Activated naive CD4-positive, alpha-beta T cell treated with anti-CD3 and anti-CD28 coated beads, Interleukin-2, amount 10 ng/mL, durations not matched to agents 7 days and 5 days (primary cell): ENCODE measurements around the gene TMEM131L.
"Not testable (repeated sequence)": the region's sequence is repeated elsewhere in the genome, so short reads cannot be mapped to it uniquely, and the experiment has no call there.

Experiments used
- CTCF ChIA-PET: fragments of 350-600 bp; sonication (Branson Sonifier 250); formaldehyde crosslinking; loops from one replicate; lab custom pipeline; 2021; ENCODE audit warnings: antibody characterized with exemption; lab: Charles Lee
- DNase-seq: peaks from one replicate; pipeline ENCODE4 v3.0.0-alpha.2; 2020
- H3K27ac Mint-ChIP-seq: one replicate; pipeline ENCODE4 v1.8.0; 2021; ENCODE audit warnings: mild to moderate bottlenecking, moderate library complexity, mixed read lengths
- H3K27me3 Mint-ChIP-seq: one replicate; pipeline ENCODE4 v1.8.0; 2021; ENCODE audit warnings: mild to moderate bottlenecking, mixed read lengths
- H3K36me3 Mint-ChIP-seq: one replicate; pipeline ENCODE4 v1.8.0; 2021; ENCODE audit warnings: mixed read lengths
- H3K4me1 Mint-ChIP-seq: one replicate; pipeline ENCODE4 v1.8.0; 2021; ENCODE audit warnings: mixed read lengths
- H3K4me3 Mint-ChIP-seq: one replicate; pipeline ENCODE4 v1.8.0; 2021; ENCODE audit warnings: mild to moderate bottlenecking, moderate library complexity, mixed read lengths
- H3K9me3 Mint-ChIP-seq: one replicate; pipeline ENCODE4 v1.8.0; 2021; ENCODE audit warnings: mixed read lengths

The TMEM131L gene

GRCh38 chr4:153432965-153433753 is 33.0 kb upstream of the TMEM131L start:
- no peaks in the 10 kb centered on the region for H3K9me3 Mint-ChIP-seq
- H3K27ac Mint-ChIP-seq, result peak overlapping the region; percentile 97
- peak overlapping the region; percentile 72 for H3K4me3 Mint-ChIP-seq
- CTCF ChIA-PET, result interaction anchor here (0.6 to 6.3 kb wide), 37 partner anchors 9 to 517 kb away, joined by 3 to 67 read pairs (median 5); partner anchors contain the start of genes MND1 and TMEM131L
- H3K4me1 Mint-ChIP-seq, result peaks cover 78% of the 10 kb centered on the region
- H3K36me3 Mint-ChIP-seq, result peaks cover 8% of the 10 kb centered on the region
- DNase-seq, result peak; percentile 87
- H3K27me3 Mint-ChIP-seq, result no peaks in the 10 kb centered on the region

DNA sequence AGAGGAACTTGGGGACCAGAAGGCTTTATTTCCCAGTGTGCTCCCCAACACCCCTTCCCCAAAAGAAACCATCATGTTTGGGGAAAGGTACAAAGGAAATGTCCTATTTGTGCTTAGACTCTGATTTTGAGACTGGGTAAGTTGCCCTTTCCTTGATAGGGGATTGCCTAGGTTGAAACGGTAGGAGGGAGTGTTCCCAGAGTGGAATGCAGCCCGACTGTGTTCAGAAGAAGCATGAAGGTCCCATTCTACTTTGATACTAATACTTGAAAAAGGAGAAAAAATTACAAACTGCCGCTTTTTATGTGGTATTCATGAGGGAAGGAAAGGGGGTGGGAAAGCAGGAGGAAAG is 32.4 kb upstream of the TMEM131L start:
- H3K27me3 Mint-ChIP-seq, result no peaks in the 10 kb centered on the region
- peaks cover 78% of the 10 kb centered on the region for H3K4me1 Mint-ChIP-seq
- H3K36me3 Mint-ChIP-seq, result peaks cover 8% of the 10 kb centered on the region
- peak overlapping the region; percentile 72 for H3K4me3 Mint-ChIP-seq
- DNase-seq, result no peak
- H3K27ac Mint-ChIP-seq, result peak overlapping the region; percentile 97
- no peaks in the 10 kb centered on the region for H3K9me3 Mint-ChIP-seq
- CTCF ChIA-PET, result interaction anchor here (1.2 to 6.3 kb wide), 21 partner anchors 10 to 214 kb away, joined by 3 to 67 read pairs (median 5); partner anchors contain the start of gene TMEM131L

DNA sequence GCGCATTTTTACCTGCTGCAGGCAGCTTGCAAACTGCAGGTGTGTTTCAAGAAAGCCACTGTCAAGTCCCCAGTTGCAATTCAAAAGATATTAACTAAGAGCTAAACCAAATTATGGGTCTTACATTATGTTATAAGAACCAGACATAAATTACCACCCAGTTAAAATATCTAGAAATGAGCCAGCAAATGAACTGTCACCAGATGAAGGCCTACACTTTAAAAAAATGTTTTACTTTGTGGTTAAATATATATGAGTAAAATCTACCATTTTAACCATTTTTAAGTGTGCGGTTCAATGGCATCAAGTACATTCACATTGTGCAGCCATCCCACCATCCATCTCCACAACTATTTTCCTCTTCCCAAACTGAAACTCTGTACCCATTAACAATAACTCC is 32.0 kb upstream of the TMEM131L start:
- Mint-ChIP-seq H3K27ac (peak overlapping the region; percentile 97), H3K27me3 (no peaks in the 10 kb centered on the region), H3K36me3 (peaks cover 8% of the 10 kb centered on the region), H3K4me3 (peak overlapping the region; percentile 72), H3K9me3 (no peaks in the 10 kb centered on the region), H3K4me1 (peaks cover 78% of the 10 kb centered on the region)
- no peak for DNase-seq
- CTCF ChIA-PET, result interaction anchor here (1.2 to 6.3 kb wide), 7 partner anchors 32 to 209 kb away, joined by 3 to 67 read pairs (median 9); partner anchors contain the start of gene TMEM131L

- CTCF ChIA-PET, result interaction anchor here (1.0 kb wide), 1 partner anchor 27 kb away, joined by 3 read pairs; the partner anchor contains the start of gene TMEM131L
- peak; percentile 65 for DNase-seq
- H3K27ac Mint-ChIP-seq, result peak overlapping the region; percentile 97
- H3K4me1 Mint-ChIP-seq, result peaks cover 55% of the 10 kb centered on the region
- H3K36me3 Mint-ChIP-seq, result peaks cover 2% of the 10 kb centered on the region
- H3K9me3 Mint-ChIP-seq, result no peaks in the 10 kb centered on the region
- H3K27me3 Mint-ChIP-seq, result peaks cover 3% of the 10 kb centered on the region
- peak overlapping the region; percentile 71 for H3K4me3 Mint-ChIP-seq
These were observed 27.0 kb upstream of the TMEM131L start for GRCh38 chr4:153438916-153439756.

DNA sequence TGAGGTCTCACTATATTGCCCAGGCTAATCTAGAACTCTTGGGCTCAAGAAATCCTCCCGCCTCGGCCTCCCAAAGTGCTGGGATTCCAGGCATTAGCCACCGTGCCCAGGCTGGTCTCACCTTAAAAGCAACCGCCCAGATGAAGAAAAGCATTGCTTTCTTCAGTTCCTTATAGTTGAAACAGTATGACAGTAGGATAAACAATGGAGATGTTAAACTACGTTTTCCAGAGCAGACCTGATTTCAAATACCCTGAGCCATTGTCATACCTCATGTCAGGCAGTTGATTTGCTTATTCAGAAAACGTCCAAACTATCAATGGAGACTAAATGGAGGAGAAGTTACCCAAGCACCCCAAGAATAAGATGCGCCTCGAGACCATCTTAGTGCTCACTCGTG is 26.3 kb upstream of the TMEM131L start:
- peaks cover 2% of the 10 kb centered on the region for H3K36me3 Mint-ChIP-seq
- peaks cover 50% of the 10 kb centered on the region for H3K4me1 Mint-ChIP-seq
- H3K27ac Mint-ChIP-seq, result peak overlapping the region; percentile 97
- H3K4me3 Mint-ChIP-seq, result peak overlapping the region; percentile 71
- H3K9me3 Mint-ChIP-seq, result no peaks in the 10 kb centered on the region
- H3K27me3 Mint-ChIP-seq, result peaks cover 3% of the 10 kb centered on the region
- CTCF ChIA-PET, result no interaction called here
- DNase-seq, result no peak

GRCh38 chr4:153440475-153440874 is 25.7 kb upstream of the TMEM131L start:
- no peak for DNase-seq
- H3K4me1 Mint-ChIP-seq, result peaks cover 49% of the 10 kb centered on the region
- H3K27me3 Mint-ChIP-seq, result peaks cover 3% of the 10 kb centered on the region
- peaks cover 2% of the 10 kb centered on the region for H3K36me3 Mint-ChIP-seq
- no peaks in the 10 kb centered on the region for H3K9me3 Mint-ChIP-seq
- no peak overlapping the region for H3K4me3 Mint-ChIP-seq
- H3K27ac Mint-ChIP-seq, result peak overlapping the region; percentile 85
- CTCF ChIA-PET, result no interaction called here

GRCh38 chr4:153447175-153447905 is 18.8 kb upstream of the TMEM131L start:
- Mint-ChIP-seq H3K27me3 (no peaks in the 10 kb centered on the region), H3K9me3 (no peaks in the 10 kb centered on the region), H3K27ac (no peak overlapping the region), H3K36me3 (no peaks in the 10 kb centered on the region), H3K4me1 (peaks cover 30% of the 10 kb centered on the region), H3K4me3 (no peak overlapping the region)
- CTCF ChIA-PET, result interaction anchor here (0.6 to 2.2 kb wide), 6 partner anchors 14 to 127 kb away, joined by 3 to 7 read pairs (median 3); no protein-coding TSS in a partner anchor
- no peak for DNase-seq

- DNase-seq, result no peak
- CTCF ChIA-PET, result interaction anchor here (0.6 to 2.2 kb wide), 5 partner anchors 15 to 101 kb away, joined by 3 to 6 read pairs (median 3); no protein-coding TSS in a partner anchor
These were observed 18.0 kb upstream of the TMEM131L start for GRCh38 chr4:153448003-153448731.

DNA sequence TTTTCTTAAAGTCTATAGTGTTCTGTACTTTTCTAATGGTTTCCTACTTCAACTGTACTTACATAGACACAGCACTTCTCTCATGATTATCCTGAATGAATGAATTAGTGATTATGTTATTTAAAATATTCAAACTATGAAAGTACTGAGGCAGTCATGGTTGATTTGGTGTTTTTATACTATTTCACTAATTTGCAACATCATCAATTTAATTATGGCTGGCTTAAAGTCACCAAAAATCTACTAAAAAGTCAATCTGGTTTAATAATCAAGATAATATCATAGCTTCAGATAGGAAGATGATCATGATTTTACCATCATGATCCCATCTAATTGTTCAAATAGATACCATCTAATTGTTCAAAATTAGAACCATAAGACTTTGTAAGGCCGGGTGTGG is 16.8 kb upstream of the TMEM131L start:
- H3K4me1 Mint-ChIP-seq, result peaks cover 43% of the 10 kb centered on the region
- CTCF ChIA-PET, result interaction anchor here (0.7 to 1.2 kb wide), 3 partner anchors 17 to 125 kb away, joined by 3 read pairs; partner anchors contain the start of gene TMEM131L
- no peaks in the 10 kb centered on the region for H3K27me3 Mint-ChIP-seq
- peak overlapping the region; percentile 25 for H3K27ac Mint-ChIP-seq
- H3K4me3 Mint-ChIP-seq, result no peak overlapping the region
- no peaks in the 10 kb centered on the region for H3K9me3 Mint-ChIP-seq
- DNase-seq, result no peak
- H3K36me3 Mint-ChIP-seq, result no peaks in the 10 kb centered on the region

More at GRCh38 chr4:153448003-153448731, 18.0 kb upstream of the TMEM131L start:
- Mint-ChIP-seq H3K9me3 (no peaks in the 10 kb centered on the region), H3K4me1 (peaks cover 35% of the 10 kb centered on the region), H3K4me3 (no peak overlapping the region), H3K27me3 (no peaks in the 10 kb centered on the region), H3K36me3 (no peaks in the 10 kb centered on the region), H3K27ac (no peak overlapping the region)

DNA sequence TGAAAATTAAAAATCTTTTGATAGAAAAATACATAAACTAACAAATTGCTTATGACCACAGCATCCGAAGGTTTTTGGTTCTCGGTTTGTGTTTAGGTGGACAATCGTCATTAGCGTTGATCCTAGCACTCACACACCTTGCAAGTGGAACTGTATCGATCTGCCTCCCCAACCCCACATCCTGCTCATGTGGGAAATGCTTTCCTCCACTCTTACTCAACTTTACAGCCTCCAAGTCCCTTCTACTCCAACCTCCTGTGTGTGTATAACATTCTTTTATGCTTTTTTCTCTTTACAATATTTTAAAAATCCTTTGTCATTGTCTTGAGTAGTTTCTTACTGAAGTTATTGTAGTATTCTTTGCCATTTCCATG is 15.6 kb upstream of the TMEM131L start:
- Mint-ChIP-seq H3K27ac (peak overlapping the region; percentile 74), H3K4me3 (peak overlapping the region; percentile 29), H3K36me3 (no peaks in the 10 kb centered on the region), H3K4me1 (peaks cover 43% of the 10 kb centered on the region), H3K27me3 (no peaks in the 10 kb centered on the region), H3K9me3 (no peaks in the 10 kb centered on the region)
- CTCF ChIA-PET, result interaction anchor here (0.7 kb wide), 1 partner anchor 12 kb away, joined by 3 read pairs; no protein-coding TSS in a partner anchor
- peak; percentile 43 for DNase-seq

DNA sequence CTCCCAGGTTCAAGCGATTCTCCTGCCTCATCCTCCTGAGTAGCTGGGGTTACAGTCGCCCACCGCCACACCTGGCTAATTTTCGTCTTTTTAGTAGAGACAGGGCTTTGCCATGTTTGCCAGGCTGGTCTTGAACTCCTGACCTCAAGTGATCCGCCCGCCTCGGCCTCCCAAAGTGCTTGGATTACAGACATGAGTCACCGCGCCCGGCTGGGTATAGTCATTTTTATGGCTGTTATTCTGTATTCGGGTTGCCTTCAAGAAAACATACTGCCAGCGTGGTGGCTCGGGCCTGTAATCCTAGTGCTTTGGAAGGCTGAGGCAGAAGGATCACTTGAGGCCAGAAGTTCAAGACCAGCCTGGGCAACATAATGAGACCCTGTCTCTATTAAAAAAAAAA is 15.0 kb upstream of the TMEM131L start:
- Mint-ChIP-seq H3K27ac (peak overlapping the region; percentile 58), H3K4me1 (peaks cover 43% of the 10 kb centered on the region)
- H3K27me3 Mint-ChIP-seq, DNase-seq, H3K9me3 Mint-ChIP-seq, H3K4me3 Mint-ChIP-seq, H3K36me3 Mint-ChIP-seq: not testable (repeated sequence)
- CTCF ChIA-PET, result interaction anchor here (1.6 kb wide), 1 partner anchor 15 kb away, joined by 6 read pairs; the partner anchor contains the start of gene TMEM131L

GRCh38 chr4:153451911-153452657 is 14.1 kb upstream of the TMEM131L start:
- H3K36me3 Mint-ChIP-seq, result no peaks in the 10 kb centered on the region
- DNase-seq, result no peak
- CTCF ChIA-PET, result interaction anchor here (1.6 kb wide), 1 partner anchor 14 kb away, joined by 6 read pairs; the partner anchor contains the start of gene TMEM131L
- peaks cover 43% of the 10 kb centered on the region for H3K4me1 Mint-ChIP-seq
- no peaks in the 10 kb centered on the region for H3K27me3 Mint-ChIP-seq
- no peak overlapping the region for H3K27ac Mint-ChIP-seq
- H3K9me3 Mint-ChIP-seq, result no peaks in the 10 kb centered on the region
- H3K4me3 Mint-ChIP-seq, result no peak overlapping the region
